ENCODE data around the gene GAS7. TPM values are rescaled to one million over a fixed set of nuclear protein-coding genes. Genes with fewer than 3 reads are reported as not detected.

GAS7 gene
- total and polyA plus RNA-seq, 2 of the 13 experiments (the other 11 are each of a cell fraction or from before 2014, with no cell fraction given): 1.0 to 5.2 TPM

DNA sequence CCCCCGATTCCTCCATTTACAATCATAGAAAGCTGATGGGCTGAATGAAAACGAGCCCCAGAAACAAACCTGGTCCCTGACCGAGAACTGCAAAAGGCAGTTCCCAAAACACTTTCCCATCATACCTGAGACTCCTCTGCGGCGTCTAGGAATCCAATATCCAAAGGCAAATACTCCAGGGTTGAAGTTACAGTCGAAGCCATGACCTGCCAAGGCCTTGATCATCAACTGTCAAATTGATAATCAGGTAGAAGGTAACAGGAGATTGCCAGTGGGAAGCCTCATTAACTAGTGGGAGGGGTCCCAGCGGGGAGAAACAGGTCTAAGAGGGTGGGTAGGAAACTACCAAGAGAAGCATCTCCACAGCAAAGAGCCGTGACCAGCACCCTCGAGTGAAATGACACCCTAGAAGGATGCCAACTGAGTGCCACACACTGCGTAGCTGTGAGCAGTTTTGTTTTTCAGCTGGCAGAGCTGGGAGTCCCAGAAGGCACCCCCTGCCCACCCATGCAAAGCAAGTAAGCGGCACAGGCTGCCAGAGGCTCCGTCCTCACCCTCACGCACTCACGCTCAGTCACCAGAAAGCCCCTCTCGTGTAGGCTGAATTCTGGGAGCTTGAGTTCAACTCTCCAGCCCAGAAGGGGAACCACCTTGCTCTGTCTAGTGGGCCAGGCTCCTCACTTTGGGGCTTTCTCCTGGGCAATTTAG, 146.1 kb downstream of the GAS7 start:
- Histone ChIP-seq H3K4me2 (ENCODE audit: low read depth, low read length) (no peak overlapping the region), H3K4me1 (ENCODE audit: insufficient read depth, low read length) (peaks cover 18% of the 10 kb centered on the region), H3K79me2 (ENCODE audit: insufficient read depth, low read length) (no peaks in the 10 kb centered on the region), H4K20me1 (ENCODE audit: insufficient read depth, low read length) (no peaks in the 10 kb centered on the region), H2AFZ (ENCODE audit: low read length) (no peak overlapping the region), H3K27me3 (ENCODE audit: control insufficient read depth in 1 of 2, insufficient read depth in 2 of 2, low read length in 2 of 2) (peaks cover 7 to 34% of the 10 kb centered on the region in 2 experiments; a peak in 4 of 5 replicates), H3K9me3 (ENCODE audit: low read length) (no peaks in the 10 kb centered on the region), H3K27ac (ENCODE audit: extremely low read length, insufficient read depth, low read length) (no peak overlapping the region), H3K4me3 (replicated peaks in 1 of 3; ENCODE audit: insufficient read depth in 1 of 3, low read depth in 2 of 3, low read length in 3 of 3) (no peak overlapping the region), H3K36me3 (replicated peaks in 1 of 2; ENCODE audit: control insufficient read depth in 1 of 2, insufficient read depth in 2 of 2, low read length in 2 of 2) (no peaks in the 10 kb centered on the region), H3K9ac (ENCODE audit: insufficient read depth, low read depth, low read length) (no peak overlapping the region)
- ChIA-PET CTCF (ENCODE audit: low intra/inter-chr PET ratio, low total read pairs) (no interaction called here), POLR2A (no interaction called here)
- WGBS (ENCODE audit: low lambda C conversion rate): 3% methylated on average over 7 of the region's 15 CpGs
- no peak for DNase-seq (ENCODE audit: low spot score)
- TF ChIP-seq, protein P1, sequence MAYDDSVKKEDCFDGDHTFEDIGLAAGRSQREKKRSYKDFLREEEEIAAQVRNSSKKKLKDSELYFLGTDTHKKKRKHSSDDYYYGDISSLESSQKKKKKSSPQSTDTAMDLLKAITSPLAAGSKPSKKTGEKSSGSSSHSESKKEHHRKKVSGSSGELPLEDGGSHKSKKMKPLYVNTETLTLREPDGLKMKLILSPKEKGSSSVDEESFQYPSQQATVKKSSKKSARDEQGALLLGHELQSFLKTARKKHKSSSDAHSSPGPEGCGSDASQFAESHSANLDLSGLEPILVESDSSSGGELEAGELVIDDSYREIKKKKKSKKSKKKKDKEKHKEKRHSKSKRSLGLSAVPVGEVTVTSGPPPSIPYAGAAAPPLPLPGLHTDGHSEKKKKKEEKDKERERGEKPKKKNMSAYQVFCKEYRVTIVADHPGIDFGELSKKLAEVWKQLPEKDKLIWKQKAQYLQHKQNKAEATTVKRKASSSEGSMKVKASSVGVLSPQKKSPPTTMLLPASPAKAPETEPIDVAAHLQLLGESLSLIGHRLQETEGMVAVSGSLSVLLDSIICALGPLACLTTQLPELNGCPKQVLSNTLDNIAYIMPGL (CRISPR knock-in tag; IDR thresholded peaks at IDR 0.05; ENCODE audit: borderline replicate concordance in 1 of 2, low read depth in 1 of 2): no peak
- TF ChIP-seq ZKSCAN5 (CRISPR knock-in tag; IDR thresholded peaks at IDR 0.05): no peak
- TF ChIP-seq, protein P2, sequence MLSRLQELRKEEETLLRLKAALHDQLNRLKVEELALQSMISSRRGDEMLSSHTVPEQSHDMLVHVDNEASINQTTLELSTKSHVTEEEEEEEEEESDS (CRISPR knock-in tag; IDR thresholded peaks at IDR 0.05; ENCODE audit: borderline replicate concordance): no peak
- TF ChIP-seq NFRKB (IDR thresholded peaks at IDR 0.05): no peak
- no peak for TF ChIP-seq KLF9 (CRISPR knock-in tag; IDR thresholded peaks at IDR 0.05; ENCODE audit: low read depth)
- TF ChIP-seq, protein P3, sequence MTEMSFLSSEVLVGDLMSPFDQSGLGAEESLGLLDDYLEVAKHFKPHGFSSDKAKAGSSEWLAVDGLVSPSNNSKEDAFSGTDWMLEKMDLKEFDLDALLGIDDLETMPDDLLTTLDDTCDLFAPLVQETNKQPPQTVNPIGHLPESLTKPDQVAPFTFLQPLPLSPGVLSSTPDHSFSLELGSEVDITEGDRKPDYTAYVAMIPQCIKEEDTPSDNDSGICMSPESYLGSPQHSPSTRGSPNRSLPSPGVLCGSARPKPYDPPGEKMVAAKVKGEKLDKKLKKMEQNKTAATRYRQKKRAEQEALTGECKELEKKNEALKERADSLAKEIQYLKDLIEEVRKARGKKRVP (CRISPR knock-in tag; IDR thresholded peaks at IDR 0.05): no peak
- no peak for TF ChIP-seq RFX3 (CRISPR knock-in tag; IDR thresholded peaks at IDR 0.05)
- intact Hi-C loops (cut with micrococcal nuclease; ENCODE audit: unreplicated experiment) (no loop called here), in situ Hi-C loops (cut with HindIII; ENCODE audit: extremely low pct_ligation_motif_present, low pct_unique_long_range_greater_than_20kb) (no loop called here)
- no peak for FAIRE-seq
- no peak for ATAC-seq
- BruUV-seq (replicated peaks): no TSS peak
